Measurements from ENCODE around the gene ACTA1. TPM values are rescaled to one million over a fixed set of nuclear protein-coding genes. Genes with fewer than 3 reads are reported as not detected.

ACTA1 gene
- total and polyA plus RNA-seq, 2 of the 8 experiments (the other 6 are each of a cell fraction or from before 2014, with no cell fraction given) = 23.5 to 58.2 TPM

DNA sequence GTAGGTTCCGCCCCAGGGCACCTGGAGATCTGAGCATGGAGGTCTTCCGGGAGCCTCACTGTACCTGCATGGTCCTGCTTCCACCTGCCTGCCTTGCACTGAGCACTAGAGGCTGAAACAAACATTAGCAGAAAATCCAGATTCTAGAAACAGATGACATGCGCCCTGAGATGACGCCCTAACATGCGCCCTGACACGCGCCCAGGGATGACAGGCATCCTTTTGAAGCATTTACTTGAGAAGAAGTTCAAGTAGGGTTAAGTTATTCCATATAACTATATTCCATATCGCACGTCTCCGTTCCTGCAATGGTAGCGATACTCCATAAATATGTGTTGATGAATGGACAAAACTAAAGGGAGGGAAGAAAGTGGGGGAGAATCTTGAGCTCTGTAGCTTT lies 13.7 kb downstream of the ACTA1 start:
- Histone ChIP-seq H2BK20ac (ENCODE audit: low read length) (peak overlapping the region; percentile 74; the same call in 1 of the 2 replicates), H3K4me3 (ENCODE audit: extremely low read depth in 1 of 4, insufficient read depth in 2 of 4, low read depth in 3 of 4, low read length in 4 of 4) (no peak overlapping the region), H2BK15ac (ENCODE audit: low read length) (peak overlapping the region; percentile 20; the same call in 1 of the 2 replicates), H2BK12ac (ENCODE audit: low read depth, low read length) (peak overlapping the region; percentile 88), H3K9ac (replicated peaks in 1 of 4; ENCODE audit: extremely low read depth in 1 of 4, low read depth in 3 of 4, low read length in 3 of 4) (no peak overlapping the region), H4K8ac (ENCODE audit: extremely low read depth, insufficient read depth, low read length) (no peak overlapping the region), H3K4me1 (replicated peaks in 1 of 4; ENCODE audit: control insufficient read depth in 3 of 4, insufficient read depth in 4 of 4, low read length in 3 of 4) (peaks cover 0 to 4% (median 0%) of the 10 kb centered on the region in 4 experiments; a peak in 1 of 7 replicates), H2AFZ (ENCODE audit: low read length) (no peak overlapping the region), H3K56ac (replicated peaks; ENCODE audit: insufficient read length, low read depth, low read length) (no peak overlapping the region), H3K27ac (ENCODE audit: low read depth, low read length) (no peak overlapping the region), H3K9me3 (ENCODE audit: insufficient read depth in 2 of 2, low read depth in 1 of 2, low read length in 1 of 2) (peaks cover 0 to 6% of the 10 kb centered on the region in 2 experiments; a peak in 1 of 4 replicates), H3K18ac (ENCODE audit: extremely low read depth, low read length) (peak overlapping the region; percentile 22; the same call in 1 of the 2 replicates), H3K23me2 (ENCODE audit: low read depth, low read length) (no peaks in the 10 kb centered on the region), H3K79me2 (ENCODE audit: control insufficient read depth in 1 of 2, insufficient read depth in 2 of 2, low read length in 2 of 2) (no peaks in the 10 kb centered on the region), H3K79me1 (ENCODE audit: low read depth, low read length) (no peaks in the 10 kb centered on the region), H3K14ac (ENCODE audit: insufficient read length) (no peak overlapping the region), H4K20me1 (replicated peaks in 1 of 2; ENCODE audit: control insufficient read depth in 1 of 2, insufficient read depth in 2 of 2, low read length in 2 of 2) (no peaks in the 10 kb centered on the region), H4K5ac (ENCODE audit: insufficient read length, low read depth, low read length) (no peak overlapping the region), H2AK5ac (ENCODE audit: low read depth, low read length) (no peak overlapping the region), H3K36me3 (ENCODE audit: control insufficient read depth in 2 of 4, insufficient read depth in 4 of 4, low read length in 3 of 4) (no peaks in the 10 kb centered on the region), H3K4me2 (ENCODE audit: insufficient read depth in 1 of 2, low read depth in 2 of 2, low read length in 2 of 2) (no peak overlapping the region), H3K4ac (replicated peaks; ENCODE audit: insufficient read length, low read depth, low read length) (no peak overlapping the region), H2BK120ac (replicated peaks; ENCODE audit: low read depth, low read length) (no peak overlapping the region), H3K27me3 (replicated peaks in 1 of 4; ENCODE audit: control insufficient read depth in 3 of 4, extremely low read depth in 1 of 4, insufficient read depth in 3 of 4, low read length in 3 of 4) (no peaks in the 10 kb centered on the region), H3K23ac (ENCODE audit: insufficient read length) (no peak overlapping the region), H2BK5ac (ENCODE audit: low read depth, low read length) (peak overlapping the region; percentile 87; the same call in 1 of the 2 replicates), H4K91ac (replicated peaks; ENCODE audit: insufficient read length, low read length) (no peak overlapping the region)
- ChIA-PET CTCF (ENCODE audit: partially characterized antibody) (interaction anchor here (0.6 to 2.8 kb wide), 10 partner anchors 8 to 108 kb away, joined by 3 to 16 read pairs (median 4); no protein-coding TSS in a partner anchor), POLR2A (ENCODE audit: partially characterized antibody) (interaction anchor here (0.8 to 3.8 kb wide), 5 partner anchors 10 to 20 kb away, joined by 3 to 25 read pairs (median 8); partner anchors contain the start of gene ACTA1)
- 88% methylated on average over 11 of the region's 11 CpGs; no CpG with 5 or more reads in 1 of the 2 experiments for WGBS, 2 experiments (ENCODE audit: extremely low coverage in 1 of 2, insufficient coverage in 1 of 2, insufficient read length in 1 of 2, insufficient replicate concordance in 2 of 2, low coverage in 1 of 2, low lambda C conversion rate in 2 of 2, missing lambda C conversion rate in 1 of 2)
- DNase-seq (ENCODE audit: low read depth in 1 of 2, low spot score in 2 of 2) (no peak), FAIRE-seq (no peak)
- no peak for TF ChIP-seq SAP30 (IDR thresholded peaks at IDR 0.05; ENCODE audit: insufficient read depth, insufficient replicate concordance, low read length)
- no peak for TF ChIP-seq NRF1 (IDR thresholded peaks at IDR 0.05; ENCODE audit: low read depth, low read length)
- no peak for TF ChIP-seq JUN (IDR thresholded peaks at IDR 0.05; ENCODE audit: low read depth, low read length)
- no peak for TF ChIP-seq PHF8 (conservative IDR thresholded peaks at IDR 0.05; ENCODE audit: low read depth, low read length)
- no peak for TF ChIP-seq SP4 (IDR thresholded peaks at IDR 0.05; ENCODE audit: low read length)
- TF ChIP-seq ASH2L (IDR thresholded peaks at IDR 0.05; ENCODE audit: low read length) = no peak

Data from H1 (cell line).